ENCODE data around the gene SEMA5B.

DNA sequence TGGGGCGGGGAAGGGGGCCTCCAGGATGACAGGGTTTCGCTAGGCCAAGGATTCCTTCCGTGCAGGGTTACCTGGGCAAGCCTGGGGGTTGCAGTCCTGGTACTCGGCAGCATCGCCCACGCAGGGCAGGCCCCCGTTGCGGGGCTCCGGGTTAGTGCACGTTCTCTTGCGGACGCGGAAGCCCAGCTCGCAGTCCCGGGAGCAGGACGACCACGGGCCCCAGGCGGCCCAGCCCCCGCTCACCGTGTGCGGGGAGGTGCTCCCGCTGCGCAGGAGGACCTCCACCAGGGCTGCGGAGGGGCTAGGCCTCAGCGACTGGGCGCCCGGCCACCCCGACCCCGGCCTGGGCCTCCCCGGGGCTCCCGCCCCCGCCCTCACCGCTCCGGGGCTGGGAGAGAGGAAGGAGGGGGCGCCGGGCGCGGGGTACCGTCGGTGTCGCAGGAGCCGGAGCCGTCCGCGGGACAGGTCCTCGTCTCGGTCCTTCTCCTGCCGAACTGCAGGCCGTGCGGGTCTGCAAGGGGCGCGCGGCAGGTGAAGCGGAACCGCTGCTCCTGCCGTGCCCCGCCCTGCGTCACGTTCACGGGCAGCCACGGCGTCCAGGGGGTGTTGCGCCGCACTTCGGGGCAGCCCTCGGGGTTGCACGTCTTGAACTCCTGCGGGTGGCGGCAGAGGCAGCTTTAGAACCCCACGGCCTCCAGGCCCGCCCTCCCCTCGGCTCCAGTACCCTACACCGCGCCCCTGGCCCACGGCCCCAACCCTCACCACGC, 114.6 kb downstream of the SEMA5B start:
- TF ChIP-seq, protein P1, sequence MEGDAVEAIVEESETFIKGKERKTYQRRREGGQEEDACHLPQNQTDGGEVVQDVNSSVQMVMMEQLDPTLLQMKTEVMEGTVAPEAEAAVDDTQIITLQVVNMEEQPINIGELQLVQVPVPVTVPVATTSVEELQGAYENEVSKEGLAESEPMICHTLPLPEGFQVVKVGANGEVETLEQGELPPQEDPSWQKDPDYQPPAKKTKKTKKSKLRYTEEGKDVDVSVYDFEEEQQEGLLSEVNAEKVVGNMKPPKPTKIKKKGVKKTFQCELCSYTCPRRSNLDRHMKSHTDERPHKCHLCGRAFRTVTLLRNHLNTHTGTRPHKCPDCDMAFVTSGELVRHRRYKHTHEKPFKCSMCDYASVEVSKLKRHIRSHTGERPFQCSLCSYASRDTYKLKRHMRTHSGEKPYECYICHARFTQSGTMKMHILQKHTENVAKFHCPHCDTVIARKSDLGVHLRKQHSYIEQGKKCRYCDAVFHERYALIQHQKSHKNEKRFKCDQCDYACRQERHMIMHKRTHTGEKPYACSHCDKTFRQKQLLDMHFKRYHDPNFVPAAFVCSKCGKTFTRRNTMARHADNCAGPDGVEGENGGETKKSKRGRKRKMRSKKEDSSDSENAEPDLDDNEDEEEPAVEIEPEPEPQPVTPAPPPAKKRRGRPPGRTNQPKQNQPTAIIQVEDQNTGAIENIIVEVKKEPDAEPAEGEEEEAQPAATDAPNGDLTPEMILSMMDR (tag by site-specific recombination; IDR thresholded peaks at IDR 0.05), result no peak
- no peak for TF ChIP-seq ZNF768 (tag by site-specific recombination; IDR thresholded peaks at IDR 0.05)
- TF ChIP-seq ZNF354C (tag by site-specific recombination; IDR thresholded peaks at IDR 0.05; ENCODE audit: borderline replicate concordance, low read depth), result no peak
- TF ChIP-seq TRIM28 (IDR thresholded peaks at IDR 0.05; ENCODE audit: borderline replicate concordance, low read length), result no peak
- TF ChIP-seq, protein P2, sequence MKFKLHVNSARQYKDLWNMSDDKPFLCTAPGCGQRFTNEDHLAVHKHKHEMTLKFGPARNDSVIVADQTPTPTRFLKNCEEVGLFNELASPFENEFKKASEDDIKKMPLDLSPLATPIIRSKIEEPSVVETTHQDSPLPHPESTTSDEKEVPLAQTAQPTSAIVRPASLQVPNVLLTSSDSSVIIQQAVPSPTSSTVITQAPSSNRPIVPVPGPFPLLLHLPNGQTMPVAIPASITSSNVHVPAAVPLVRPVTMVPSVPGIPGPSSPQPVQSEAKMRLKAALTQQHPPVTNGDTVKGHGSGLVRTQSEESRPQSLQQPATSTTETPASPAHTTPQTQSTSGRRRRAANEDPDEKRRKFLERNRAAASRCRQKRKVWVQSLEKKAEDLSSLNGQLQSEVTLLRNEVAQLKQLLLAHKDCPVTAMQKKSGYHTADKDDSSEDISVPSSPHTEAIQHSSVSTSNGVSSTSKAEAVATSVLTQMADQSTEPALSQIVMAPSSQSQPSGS (tag by site-specific recombination; IDR thresholded peaks at IDR 0.05; ENCODE audit: low read depth), result no peak
- TF ChIP-seq ZSCAN16 (tag by site-specific recombination; IDR thresholded peaks at IDR 0.05), result no peak
- TF ChIP-seq ZBTB26 (tag by site-specific recombination; optimal IDR thresholded peaks at IDR 0.05), result no peak

All from HEK293 (cell line).